Small intestine (tissue), 7 donors: ENCODE data around the gene HOGA1. TPM values are rescaled to one million over a fixed set of nuclear protein-coding genes. Genes with fewer than 3 reads are reported as not detected.

Source experiments
- DNase-seq, 2 donors: peaks; one replicate each; pipeline versions ENCODE4 v3.0.0 to v3.0.0-alpha.2; 2013
- FAIRE-seq: peaks from 2 replicates; lab custom pipeline; 2012; peaks lifted over from hg19 to GRCh38; lab: Jason Lieb, UNC
- H3K27ac ChIP-seq, 3 donors: one replicate each; pipeline ENCODE4 v1.5.1; 2013; ENCODE audit warnings: low read length in 2 of 3, mild to moderate bottlenecking in 2 of 3, control low read depth in 1 of 3, inconsistent platforms in 1 of 3, low read depth in 1 of 3, moderate library complexity in 1 of 3
- H3K27me3 ChIP-seq, 3 donors: one replicate each; pipeline ENCODE4 v1.6.1; 2013; ENCODE audit warnings: low read length in 3 of 3, inconsistent platforms in 1 of 3; ENCODE audit not compliant: control insufficient read depth in 3 of 3, insufficient read depth in 3 of 3
- H3K36me3 ChIP-seq, 3 donors: one replicate each; pipeline ENCODE4 v1.6.1; 2013; ENCODE audit warnings: low read length in 3 of 3, inconsistent platforms in 1 of 3, low read depth in 1 of 3, mild to moderate bottlenecking in 1 of 3, moderate library complexity in 1 of 3; ENCODE audit not compliant: control insufficient read depth in 3 of 3, insufficient read depth in 2 of 3
- H3K4me1 ChIP-seq, 3 donors: one replicate each; pipeline ENCODE4 v1.6.1; 2013; ENCODE audit warnings: low read length in 2 of 3, inconsistent platforms in 1 of 3, low read depth in 1 of 3, mild to moderate bottlenecking in 1 of 3, moderate library complexity in 1 of 3; ENCODE audit not compliant: control insufficient read depth in 3 of 3, insufficient read depth in 2 of 3
- H3K4me3 ChIP-seq, 3 donors: one replicate each; pipeline ENCODE4 v1.5.1; 2013; ENCODE audit warnings: low read length in 3 of 3, control low read depth in 1 of 3, inconsistent platforms in 1 of 3, low read depth in 1 of 3, mild to moderate bottlenecking in 1 of 3, moderate library complexity in 1 of 3
- H3K9me3 ChIP-seq, 2 donors: one replicate each; pipeline ENCODE4 v1.6.1; 2013; ENCODE audit warnings: low read depth in 1 of 2, low read length in 1 of 2; ENCODE audit not compliant: control insufficient read depth in 2 of 2, insufficient read depth in 1 of 2
- WGBS, 3 donors: extraction: QIAGEN DNeasy Blood & Tissue Kit; methylation state at CpG; one replicate each; pipeline ENCODE4 v1.1.7; 2013; 5-methylcytosine and 5-hydroxymethylcytosine counted together
- polyA plus RNA-seq, 4 donors: library from polyadenylated mRNA; stranded (reverse) in 3 of 4; unstranded in 1 of 4; fragments of 200-250 nt in 3 of 4; fragments of 120-200 nt in 1 of 4; gene quantifications; one replicate each; pipeline versions ENCODE4 v1.2.1 to v1.2.3, GENCODE V29; 2013
- donor health status: healthy with polysubstance abuse.
- donor health status: control.
- donor health status: control.
- donor health status: Bipolar disorder and iron deficiency.
- donor health status: healthy.

The HOGA1 gene
- polyA plus RNA-seq, 4 donors: 0.45 to 12.1 (median 0.66) TPM

GRCh38 chr10:97580421-97581367 is 3.5 kb upstream of the HOGA1 start:
- Histone ChIP-seq H3K27ac (no peak overlapping the region), H3K4me1 (peaks cover 0 to 13% (median 0%) of the 10 kb centered on the region in 3 donors), H3K9me3 (no peaks in the 10 kb centered on the region), H3K4me3 (no peak overlapping the region), H3K27me3 (peaks cover 0 to 14% (median 0%) of the 10 kb centered on the region in 3 donors), H3K36me3 (no peaks in the 10 kb centered on the region)
- WGBS, 3 donors: 84 to 94% (median 86%) methylated on average over 9 of the region's 9 CpGs
- no peak for FAIRE-seq
- no peak for DNase-seq

- peaks cover 0 to 14% (median 0%) of the 10 kb centered on the region in 3 donors for H3K27me3 ChIP-seq
- H3K36me3 ChIP-seq: no peaks in the 10 kb centered on the region
- H3K4me3 ChIP-seq: no peak overlapping the region
- H3K4me1 ChIP-seq: peaks cover 0 to 13% (median 0%) of the 10 kb centered on the region in 3 donors
- FAIRE-seq (no peak), DNase-seq (no peak)
- no peaks in the 10 kb centered on the region for H3K9me3 ChIP-seq
- WGBS, 3 donors: 85 to 92% (median 89%) methylated on average over 7 to 8 of the region's 8 CpGs
- H3K27ac ChIP-seq: no peak overlapping the region
These were observed 2.0 kb upstream of the HOGA1 start for GRCh38 chr10:97582169-97582568.

- DNase-seq (no peak), FAIRE-seq (no peak)
- no peak overlapping the region for H3K4me3 ChIP-seq
- H3K27ac ChIP-seq: no peak overlapping the region
- 81 to 92% (median 85%) methylated on average over 13 of the region's 13 CpGs for WGBS, 3 donors
- H3K9me3 ChIP-seq: no peaks in the 10 kb centered on the region
- peaks cover 0 to 1% (median 0%) of the 10 kb centered on the region in 3 donors for H3K27me3 ChIP-seq
- peaks cover 0 to 13% (median 0%) of the 10 kb centered on the region in 3 donors for H3K4me1 ChIP-seq
- H3K36me3 ChIP-seq: no peaks in the 10 kb centered on the region
These were observed 713 bp upstream of the HOGA1 start for GRCh38 chr10:97583476-97583875.

- no peak for FAIRE-seq
- Histone ChIP-seq H3K4me1 (peaks cover 0 to 18% (median 0%) of the 10 kb centered on the region in 3 donors), H3K9me3 (no peaks in the 10 kb centered on the region), H3K36me3 (no peaks in the 10 kb centered on the region), H3K27me3 (no peaks in the 10 kb centered on the region), H3K4me3 (no peak overlapping the region), H3K27ac (no peak overlapping the region)
- no peak for DNase-seq
- WGBS, 3 donors: 81 to 86% (median 81%) methylated on average over 5 of the region's 5 CpGs
These were observed 729 bp downstream of the HOGA1 start for GRCh38 chr10:97584798-97585438.

- FAIRE-seq: no peak
- no peak overlapping the region for H3K4me3 ChIP-seq
These were observed 1.2 kb downstream of the HOGA1 start for GRCh38 chr10:97585439-97585811.

GRCh38 chr10:97587183-97587582 is 3.0 kb downstream of the HOGA1 start:
- peaks cover 0 to 7% (median 0%) of the 10 kb centered on the region in 3 donors for H3K36me3 ChIP-seq
- DNase-seq: no peak
- H3K4me1 ChIP-seq: peaks cover 0 to 27% (median 0%) of the 10 kb centered on the region in 3 donors
- no peak overlapping the region for H3K4me3 ChIP-seq
- no peak overlapping the region for H3K27ac ChIP-seq
- FAIRE-seq: no peak
- 89 to 97% (median 91%) methylated on average over 2 of the region's 2 CpGs for WGBS, 3 donors
- no peaks in the 10 kb centered on the region for H3K27me3 ChIP-seq
- no peaks in the 10 kb centered on the region for H3K9me3 ChIP-seq

More at GRCh38 chr10:97585439-97585811, 1.2 kb downstream of the HOGA1 start:
- Histone ChIP-seq H3K27ac (no peak overlapping the region), H3K9me3 (no peaks in the 10 kb centered on the region), H3K36me3 (peaks cover 0 to 3% (median 0%) of the 10 kb centered on the region in 3 donors), H3K27me3 (no peaks in the 10 kb centered on the region), H3K4me1 (peaks cover 0 to 18% (median 0%) of the 10 kb centered on the region in 3 donors)
- WGBS, 3 donors: 86 to 91% (median 87%) methylated on average over 5 of the region's 5 CpGs
- DNase-seq: no peak

- Histone ChIP-seq H3K4me1 (peaks cover 0 to 17% (median 0%) of the 10 kb centered on the region in 3 donors), H3K27ac (no peak within 1 kb of the TSS), H3K36me3 (peaks cover 0 to 7% (median 0%) of the 10 kb centered on the region in 3 donors), H3K9me3 (no peaks in the 10 kb centered on the region), H3K4me3 (no peak within 1 kb of the TSS), H3K27me3 (no peaks in the 10 kb centered on the region)
- DNase-seq: no peak
- FAIRE-seq: no peak
- 71 to 96% (median 89%) methylated on average over 3 of the region's 3 CpGs for WGBS, 3 donors
These were observed 5.3 kb downstream of the HOGA1 start, which contains the start of gene C10orf62 for GRCh38 chr10:97589479-97589878. C10orf62 (plus strand) TSS chr10:97589721; CDS start chr10:97589898, 177 bp downstream.

- FAIRE-seq (no peak), DNase-seq (no peak)
- Histone ChIP-seq H3K36me3 (peaks cover 0 to 7% (median 0%) of the 10 kb centered on the region in 3 donors), H3K4me1 (peaks cover 0 to 14% (median 0%) of the 10 kb centered on the region in 3 donors), H3K9me3 (no peaks in the 10 kb centered on the region), H3K4me3 (no peak overlapping the region), H3K27me3 (no peaks in the 10 kb centered on the region), H3K27ac (no peak overlapping the region)
- 80 to 86% (median 86%) methylated on average over 15 of the region's 15 CpGs for WGBS, 3 donors
These were observed 6.0 kb downstream of the HOGA1 start for GRCh38 chr10:97590082-97590747.
